Duodenal mucosa (tissue), 2 donors: ENCODE results near the gene IMMP2L.
"Not testable (repeated sequence)": the region's sequence is repeated elsewhere in the genome, so short reads cannot be mapped to it uniquely, and the experiment has no call there.

Experiments
- H3K27ac ChIP-seq: one replicate; pipeline ENCODE4 v1.7.0; 2013; ENCODE audit warnings: low read depth, low read length
- H3K27me3 ChIP-seq, 2 donors: one replicate each; pipeline ENCODE4 v1.7.0; 2013; ENCODE audit warnings: low read length in 2 of 2, control low read depth in 1 of 2; ENCODE audit not compliant: insufficient read depth in 2 of 2, control insufficient read depth in 1 of 2
- H3K36me3 ChIP-seq, 2 donors: one replicate each; pipeline ENCODE4 v1.7.0; 2013; ENCODE audit warnings: low read length in 2 of 2, control low read depth in 1 of 2; ENCODE audit not compliant: insufficient read depth in 2 of 2, control insufficient read depth in 1 of 2
- H3K4me1 ChIP-seq, 2 donors: one replicate each; pipeline ENCODE4 v1.7.0; 2013; ENCODE audit warnings: low read length in 2 of 2, control low read depth in 1 of 2; ENCODE audit not compliant: insufficient read depth in 2 of 2, control insufficient read depth in 1 of 2
- H3K4me3 ChIP-seq, 2 donors: one replicate each; pipeline ENCODE4 v1.7.0; 2013; ENCODE audit warnings: low read length in 2 of 2, low read depth in 1 of 2
- H3K9ac ChIP-seq, 2 donors: one replicate each; pipeline ENCODE4 v1.7.0; 2013; ENCODE audit warnings: low read length in 2 of 2, low read depth in 1 of 2
- H3K9me3 ChIP-seq, 2 donors: one replicate each; pipeline ENCODE4 v1.7.0; 2013; ENCODE audit warnings: low read length in 2 of 2, control low read depth in 1 of 2; ENCODE audit not compliant: control insufficient read depth in 1 of 2

Gene IMMP2L

DNA sequence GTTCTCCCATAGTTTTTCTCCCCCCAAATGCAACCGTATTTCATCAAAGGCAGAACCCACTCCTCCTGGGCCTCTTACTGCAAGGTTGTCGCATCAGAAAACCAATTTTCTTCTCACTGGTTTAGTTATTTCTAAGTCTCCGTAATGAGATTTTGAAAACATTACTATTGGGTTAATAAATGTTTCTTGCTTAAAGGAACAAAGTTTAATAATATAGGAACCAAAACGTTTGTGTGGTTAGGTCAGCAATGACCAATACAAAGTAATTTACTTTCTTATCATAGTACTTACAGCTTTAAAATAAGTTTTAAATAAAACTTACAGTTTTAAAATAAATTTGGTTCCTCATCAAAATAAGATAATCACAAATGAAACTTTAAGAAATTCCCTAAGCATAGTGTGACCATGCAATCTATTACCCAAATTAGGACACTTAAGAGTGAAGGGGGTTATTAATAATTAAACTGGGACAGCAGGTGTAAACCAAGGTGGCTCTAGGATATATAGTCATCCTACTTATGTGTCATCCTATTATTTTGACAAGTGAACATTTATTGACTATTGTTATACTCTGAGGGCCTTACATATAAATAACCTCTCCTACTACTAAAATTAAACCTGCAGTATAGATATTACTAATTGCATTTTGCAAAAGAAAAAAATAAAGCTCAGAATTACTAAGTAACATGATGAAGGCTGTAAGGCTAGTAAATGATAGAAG lies 886.7 kb downstream of the IMMP2L start:
- Histone ChIP-seq H3K27ac (no peak overlapping the region), H3K4me3 (no peak overlapping the region), H3K27me3 (no peaks in the 10 kb centered on the region), H3K36me3 (no peaks in the 10 kb centered on the region), H3K9ac (no peak overlapping the region), H3K9me3 (peaks cover 4 to 7% of the 10 kb centered on the region in 2 donors), H3K4me1 (no peaks in the 10 kb centered on the region)

DNA sequence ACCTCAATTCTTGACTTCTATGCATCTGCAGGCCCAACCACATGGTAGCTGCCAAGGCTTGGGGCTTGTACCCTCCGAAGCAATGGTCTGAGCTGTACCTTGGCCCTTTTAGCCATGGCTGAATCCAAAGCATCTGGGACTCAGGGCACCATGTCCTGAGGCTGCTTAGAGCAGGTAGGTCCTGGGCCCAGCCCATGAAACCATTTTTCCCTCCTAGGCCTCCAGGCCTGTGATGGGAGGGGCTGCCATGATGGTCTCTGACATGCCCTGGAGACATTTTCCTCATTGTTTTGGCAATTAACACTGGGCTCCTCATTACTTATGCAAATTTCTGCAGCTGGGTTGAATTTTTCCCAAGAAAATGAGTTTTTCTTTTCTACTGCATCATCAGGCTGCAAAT lies 889.1 kb downstream of the IMMP2L start:
- H3K4me1 ChIP-seq, result no peaks in the 10 kb centered on the region
- no peak overlapping the region for H3K27ac ChIP-seq
- H3K9me3 ChIP-seq, result peaks cover 4 to 7% of the 10 kb centered on the region in 2 donors
- no peaks in the 10 kb centered on the region for H3K27me3 ChIP-seq
- H3K4me3 ChIP-seq, result no peak overlapping the region
- no peak overlapping the region for H3K9ac ChIP-seq
- H3K36me3 ChIP-seq, result no peaks in the 10 kb centered on the region

DNA sequence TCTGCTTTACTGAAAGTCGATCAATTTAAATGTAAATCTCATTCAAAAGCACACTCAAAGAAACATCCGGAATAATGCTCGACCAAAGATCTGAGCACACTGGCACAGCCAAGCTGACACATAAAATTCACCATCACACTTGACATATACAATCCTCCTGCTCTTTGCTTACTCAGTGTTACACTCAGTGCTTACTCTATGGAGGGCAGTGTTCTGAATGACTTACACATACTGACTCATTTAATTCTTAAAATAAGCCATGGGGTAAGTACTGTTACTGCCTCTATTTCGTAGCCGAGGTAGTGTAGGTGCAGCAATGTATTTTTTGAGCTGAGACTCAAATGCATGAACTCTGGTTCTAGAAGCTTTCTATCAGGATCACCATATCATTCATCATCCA lies 892.9 kb downstream of the IMMP2L start:
- H3K9me3 ChIP-seq, result peaks cover 4 to 7% of the 10 kb centered on the region in 2 donors
- no peaks in the 10 kb centered on the region for H3K36me3 ChIP-seq

DNA sequence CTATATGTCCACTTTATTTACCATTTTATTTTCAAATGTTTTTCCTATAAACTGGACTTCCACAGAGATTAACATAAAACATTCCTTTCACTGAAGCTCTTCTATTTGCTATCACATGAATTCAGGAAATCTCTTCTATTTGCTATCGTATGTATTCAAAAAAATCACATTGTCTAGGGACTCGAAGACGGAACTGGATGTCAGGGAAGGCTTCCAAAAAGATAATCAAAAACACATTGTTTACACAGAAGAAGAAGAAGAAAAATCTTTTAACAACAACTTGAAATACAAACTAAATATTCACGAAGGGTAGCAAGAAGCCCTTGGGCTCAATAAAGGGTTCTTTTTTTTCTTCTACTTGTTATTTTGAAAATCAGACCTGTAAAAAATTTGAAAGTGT lies 897.5 kb downstream of the IMMP2L start:
- Histone ChIP-seq H3K4me1 (no peaks in the 10 kb centered on the region), H3K36me3 (no peaks in the 10 kb centered on the region), H3K9ac (no peak overlapping the region), H3K27ac (no peak overlapping the region), H3K9me3 (peaks cover 6 to 10% of the 10 kb centered on the region in 2 donors), H3K4me3 (no peak overlapping the region), H3K27me3 (no peaks in the 10 kb centered on the region)

More for the DNA sequence above, 892.9 kb downstream of the IMMP2L start:
- Histone ChIP-seq H3K27me3 (no peaks in the 10 kb centered on the region), H3K4me1 (no peaks in the 10 kb centered on the region), H3K9ac (no peak overlapping the region), H3K4me3 (no peak overlapping the region), H3K27ac (no peak overlapping the region)

DNA sequence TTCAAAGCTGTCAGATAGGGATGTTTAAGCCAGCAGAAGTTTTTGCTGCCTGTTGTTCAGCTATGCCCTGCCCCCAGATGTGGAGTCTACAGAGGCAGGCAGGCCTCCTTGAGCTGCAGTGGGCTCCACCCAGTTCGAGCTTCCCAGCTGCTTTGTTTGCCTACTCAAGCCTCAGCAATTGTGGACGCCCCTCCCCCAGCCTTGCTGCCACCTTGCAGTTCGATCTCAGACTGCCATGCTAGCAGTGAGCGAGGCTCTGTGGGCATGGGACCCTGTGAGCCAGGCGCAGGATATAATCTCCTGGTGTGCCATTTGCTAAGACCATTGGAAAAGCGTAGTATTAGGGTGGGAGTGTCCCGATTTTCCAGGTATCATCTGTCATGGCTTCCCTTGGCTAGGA lies 901.7 kb downstream of the IMMP2L start:
- H3K4me1 ChIP-seq, H3K27me3 ChIP-seq, H3K27ac ChIP-seq, H3K9ac ChIP-seq, H3K4me3 ChIP-seq, H3K36me3 ChIP-seq: not testable (repeated sequence)
- peaks cover 9 to 10% of the 10 kb centered on the region in 2 donors for H3K9me3 ChIP-seq

DNA sequence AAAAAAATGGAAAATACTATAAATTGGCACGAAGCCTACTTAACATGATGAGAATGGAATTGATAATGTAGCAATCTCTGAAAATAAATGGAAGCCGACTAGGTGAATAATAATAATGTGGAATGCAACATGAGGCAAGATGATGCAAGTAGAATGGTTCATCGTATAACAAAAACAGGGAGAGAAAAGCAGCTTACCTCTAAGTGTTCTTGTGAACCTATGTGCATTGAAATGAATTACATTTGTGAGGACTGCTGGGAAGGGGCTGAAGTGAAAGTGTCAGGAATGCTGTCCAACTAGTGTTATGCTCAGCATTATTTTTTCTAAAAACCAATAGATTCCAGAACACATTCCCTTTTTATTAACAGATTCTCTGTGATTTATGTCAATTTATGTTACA lies 912.0 kb downstream of the IMMP2L start:
- no peak overlapping the region for H3K9ac ChIP-seq
- no peak overlapping the region for H3K27ac ChIP-seq
- no peak overlapping the region for H3K4me3 ChIP-seq
- H3K36me3 ChIP-seq, result no peaks in the 10 kb centered on the region
- no peaks in the 10 kb centered on the region for H3K4me1 ChIP-seq
- H3K27me3 ChIP-seq, result no peaks in the 10 kb centered on the region
- peaks cover 0 to 4% of the 10 kb centered on the region in 2 donors for H3K9me3 ChIP-seq

DNA sequence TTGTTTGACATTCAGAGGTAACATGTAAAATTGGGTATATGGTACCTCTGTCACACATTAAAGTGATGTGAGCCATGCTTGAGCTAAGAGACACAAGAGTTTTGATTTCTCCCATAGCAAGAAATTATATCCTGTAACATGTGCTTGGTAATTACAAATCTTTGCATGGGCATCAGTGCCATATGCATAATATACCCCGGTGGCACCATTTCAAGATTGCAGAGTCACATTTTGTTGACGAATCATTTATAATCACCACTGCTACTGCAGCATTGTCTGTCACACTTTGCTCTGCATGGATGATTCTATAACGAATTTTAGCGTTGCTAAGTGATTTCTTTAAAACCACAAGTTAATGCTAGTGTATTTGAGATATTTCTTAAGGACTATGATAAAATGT lies 915.0 kb downstream of the IMMP2L start:
- no peak overlapping the region for H3K4me3 ChIP-seq
- no peaks in the 10 kb centered on the region for H3K36me3 ChIP-seq
- peaks cover 0 to under 1% of the 10 kb centered on the region in 2 donors for H3K9me3 ChIP-seq
- H3K27ac ChIP-seq, result no peak overlapping the region
- no peaks in the 10 kb centered on the region for H3K4me1 ChIP-seq
- no peaks in the 10 kb centered on the region for H3K27me3 ChIP-seq
- no peak overlapping the region for H3K9ac ChIP-seq

DNA sequence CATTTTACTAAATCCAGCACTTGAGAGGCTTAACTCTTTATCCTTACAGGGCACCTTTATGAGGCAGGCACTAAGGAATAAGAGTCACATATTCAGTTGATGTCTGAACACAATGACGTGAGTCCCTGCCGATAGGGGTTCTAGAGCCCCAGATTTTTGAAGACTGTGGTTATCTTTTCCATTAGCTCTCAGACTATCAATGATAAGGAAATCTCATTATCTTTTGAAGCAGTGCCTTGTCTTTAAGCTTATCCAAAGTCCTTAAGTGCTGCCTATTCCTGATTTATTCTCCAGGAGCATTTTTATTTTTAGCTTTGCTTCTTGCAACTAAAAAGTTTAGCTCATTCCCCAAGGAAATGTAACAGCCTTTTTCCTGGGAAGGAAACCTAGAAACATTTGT lies 915.5 kb downstream of the IMMP2L start:
- Histone ChIP-seq H3K9me3 (no peaks in the 10 kb centered on the region), H3K4me1 (no peaks in the 10 kb centered on the region), H3K4me3 (no peak overlapping the region), H3K9ac (no peak overlapping the region), H3K27ac (no peak overlapping the region), H3K27me3 (no peaks in the 10 kb centered on the region), H3K36me3 (no peaks in the 10 kb centered on the region)

DNA sequence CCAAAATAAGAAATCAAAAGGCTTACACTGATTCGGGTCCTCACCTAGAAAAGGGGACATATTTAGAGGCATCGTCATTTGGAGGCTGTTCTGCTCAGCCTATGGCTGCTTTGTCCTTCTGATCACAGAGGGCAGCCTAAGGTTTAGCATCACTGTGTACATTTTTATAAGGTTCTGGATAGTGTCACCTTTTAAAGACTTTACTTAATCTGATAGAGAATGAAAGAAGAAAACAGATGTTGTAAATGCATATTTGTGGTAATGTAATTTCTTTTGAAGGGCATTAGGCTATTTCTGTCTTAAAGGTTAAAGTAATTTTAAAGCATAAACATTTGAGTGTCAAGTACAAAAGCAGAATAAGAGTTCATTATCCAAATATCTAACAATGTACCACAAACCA lies 916.7 kb downstream of the IMMP2L start:
- H3K27me3 ChIP-seq, result no peaks in the 10 kb centered on the region
- no peaks in the 10 kb centered on the region for H3K9me3 ChIP-seq
- H3K4me3 ChIP-seq, result no peak overlapping the region
- H3K27ac ChIP-seq, result no peak overlapping the region
- H3K36me3 ChIP-seq, result no peaks in the 10 kb centered on the region
- no peaks in the 10 kb centered on the region for H3K4me1 ChIP-seq
- no peak overlapping the region for H3K9ac ChIP-seq

DNA sequence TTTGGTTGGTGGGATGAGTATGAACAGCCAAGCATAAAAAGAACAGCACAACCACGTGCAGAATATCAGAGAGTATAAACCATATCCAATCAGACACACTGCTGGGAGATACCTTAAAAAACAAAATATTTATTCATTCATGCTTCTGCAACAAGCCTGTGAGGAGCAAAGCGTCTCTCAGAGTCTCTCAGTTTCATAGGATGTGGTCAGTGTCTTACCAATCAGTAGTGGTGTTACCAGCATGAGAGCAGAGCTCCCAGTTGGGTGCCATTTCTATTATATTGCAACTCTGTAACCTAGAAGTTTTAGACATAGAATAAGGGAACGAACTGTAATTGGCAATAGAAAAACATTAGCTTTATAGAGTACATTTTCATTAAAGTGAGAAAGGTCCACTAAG lies 917.2 kb downstream of the IMMP2L start:
- no peaks in the 10 kb centered on the region for H3K27me3 ChIP-seq
- H3K36me3 ChIP-seq, result no peaks in the 10 kb centered on the region
- H3K27ac ChIP-seq, result no peak overlapping the region
- no peak overlapping the region for H3K4me3 ChIP-seq
- H3K9me3 ChIP-seq, result no peaks in the 10 kb centered on the region
- no peak overlapping the region for H3K9ac ChIP-seq
- H3K4me1 ChIP-seq, result no peaks in the 10 kb centered on the region
